Measurements from ENCODE around the gene AAGAB.
"Not testable (repeated sequence)": the region's sequence is repeated elsewhere in the genome, so short reads cannot be mapped to it uniquely, and the experiment has no call there.

The AAGAB gene

DNA sequence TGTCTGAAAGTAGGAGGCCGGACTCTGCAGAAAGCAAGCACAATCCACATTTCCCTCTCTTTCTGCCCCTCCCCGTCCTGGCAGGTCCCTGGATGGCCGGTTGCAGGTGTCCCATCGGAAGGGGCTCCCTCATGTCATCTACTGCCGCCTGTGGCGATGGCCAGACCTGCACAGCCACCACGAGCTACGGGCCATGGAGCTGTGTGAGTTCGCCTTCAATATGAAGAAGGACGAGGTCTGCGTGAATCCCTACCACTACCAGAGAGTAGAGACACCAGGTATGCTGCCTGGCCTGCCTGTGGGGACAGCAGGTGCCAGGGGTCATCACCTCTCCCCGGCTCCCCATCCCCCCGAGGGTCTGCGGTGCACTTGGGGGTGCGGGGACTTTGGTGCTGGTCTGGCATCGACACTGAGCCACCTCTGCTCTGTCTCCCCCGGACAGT lies 89.6 kb downstream of the AAGAB start:
- no peaks in the 10 kb centered on the region for H3K27me3 ChIP-seq (ENCODE audit: insufficient read depth, low read length)
- H3K4me3 ChIP-seq (ENCODE audit: low read length): no peak overlapping the region
- H3K4me1 ChIP-seq (ENCODE audit: insufficient read depth, low read length): peaks cover 23% of the 10 kb centered on the region
- no peak overlapping the region for H2AFZ ChIP-seq (ENCODE audit: low read depth, low read length)
- no peaks in the 10 kb centered on the region for H3K9me3 ChIP-seq (ENCODE audit: low read length)
- peaks cover 33% of the 10 kb centered on the region for H3K36me3 ChIP-seq (ENCODE audit: insufficient read depth, low read length)

GRCh38 chr15:67164401-67164791 lies 90.1 kb downstream of the AAGAB start:
- Histone ChIP-seq H3K4me3 (ENCODE audit: low read length) (no peak overlapping the region), H2AFZ (ENCODE audit: low read depth, low read length) (no peak overlapping the region), H3K36me3 (ENCODE audit: insufficient read depth, low read length) (peaks cover 28% of the 10 kb centered on the region), H3K4me1 (ENCODE audit: insufficient read depth, low read length) (peaks cover 23% of the 10 kb centered on the region), H3K27me3 (ENCODE audit: insufficient read depth, low read length) (no peaks in the 10 kb centered on the region), H3K9me3 (ENCODE audit: low read length) (no peaks in the 10 kb centered on the region)

- no peak overlapping the region for H3K4me3 ChIP-seq (ENCODE audit: low read length)
- peaks cover 17% of the 10 kb centered on the region for H3K36me3 ChIP-seq (ENCODE audit: insufficient read depth, low read length)
- no peaks in the 10 kb centered on the region for H3K9me3 ChIP-seq (ENCODE audit: low read length)
- no peaks in the 10 kb centered on the region for H3K27me3 ChIP-seq (ENCODE audit: insufficient read depth, low read length)
- H2AFZ ChIP-seq (ENCODE audit: low read depth, low read length): no peak overlapping the region
- peaks cover 23% of the 10 kb centered on the region for H3K4me1 ChIP-seq (ENCODE audit: insufficient read depth, low read length)
These were observed 91.3 kb downstream of the AAGAB start for GRCh38 chr15:67163180-67163579.

- H3K4me3 ChIP-seq (ENCODE audit: low read length): no peak overlapping the region
- no peaks in the 10 kb centered on the region for H3K9me3 ChIP-seq (ENCODE audit: low read length)
- H3K27me3 ChIP-seq (ENCODE audit: insufficient read depth, low read length): no peaks in the 10 kb centered on the region
These were observed 92.6 kb downstream of the AAGAB start for GRCh38 chr15:67161881-67162280.

DNA sequence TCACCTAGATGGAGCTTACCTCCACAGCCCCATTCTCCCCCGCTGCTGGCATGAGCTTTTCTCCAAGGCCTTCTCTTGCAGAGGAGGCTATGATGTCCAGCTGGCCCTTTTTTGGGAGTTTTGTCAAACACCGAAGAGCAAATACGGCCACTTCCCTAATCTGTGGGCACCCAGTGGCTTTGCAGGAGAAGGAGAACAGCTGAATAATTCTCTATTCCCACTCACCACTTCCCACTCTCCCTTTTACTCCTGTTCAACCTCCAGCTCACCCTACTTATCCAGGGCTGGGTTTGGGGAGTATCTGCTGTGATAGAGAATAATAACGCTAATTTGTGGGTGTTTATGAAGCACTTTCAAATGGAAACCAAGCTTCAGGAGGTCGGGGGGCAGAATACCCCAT lies 93.0 kb downstream of the AAGAB start:
- Histone ChIP-seq H3K9me3 (ENCODE audit: low read length) (no peaks in the 10 kb centered on the region), H2AFZ (ENCODE audit: low read depth, low read length) (no peak overlapping the region), H3K27me3 (ENCODE audit: insufficient read depth, low read length) (no peaks in the 10 kb centered on the region), H3K36me3 (ENCODE audit: insufficient read depth, low read length) (peaks cover under 1% of the 10 kb centered on the region), H3K4me1 (ENCODE audit: insufficient read depth, low read length) (peaks cover 18% of the 10 kb centered on the region), H3K4me3 (ENCODE audit: low read length) (no peak overlapping the region)

More at GRCh38 chr15:67161881-67162280, 92.6 kb downstream of the AAGAB start:
- peaks cover 23% of the 10 kb centered on the region for H3K4me1 ChIP-seq (ENCODE audit: insufficient read depth, low read length)
- H2AFZ ChIP-seq (ENCODE audit: low read depth, low read length): no peak overlapping the region
- H3K36me3 ChIP-seq (ENCODE audit: insufficient read depth, low read length): peaks cover 5% of the 10 kb centered on the region

DNA sequence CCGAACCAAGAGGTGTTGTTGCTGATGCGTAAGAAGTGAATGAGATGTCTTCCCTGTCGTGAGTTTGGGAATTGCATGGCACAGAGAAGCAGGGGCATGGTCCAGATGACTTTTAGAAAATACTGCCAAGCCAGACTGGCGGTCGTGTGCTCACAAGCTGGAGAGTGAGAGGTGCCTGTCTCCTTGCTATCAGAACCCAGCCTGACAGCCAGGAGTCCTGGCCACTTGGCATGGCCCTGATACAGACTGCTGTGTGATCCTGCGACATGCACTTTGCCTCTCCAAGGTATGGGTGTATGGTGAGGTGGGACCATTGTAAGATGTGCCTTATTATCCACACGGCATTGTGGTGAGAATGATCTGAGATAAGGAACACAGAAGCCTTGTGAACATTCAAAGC lies 96.1 kb downstream of the AAGAB start:
- no peak overlapping the region for H3K4me3 ChIP-seq (ENCODE audit: low read length)
- no peak overlapping the region for H2AFZ ChIP-seq (ENCODE audit: low read depth, low read length)
- H3K36me3 ChIP-seq (ENCODE audit: insufficient read depth, low read length): peaks cover 4% of the 10 kb centered on the region
- H3K9me3 ChIP-seq (ENCODE audit: low read length): no peaks in the 10 kb centered on the region
- no peaks in the 10 kb centered on the region for H3K27me3 ChIP-seq (ENCODE audit: insufficient read depth, low read length)
- no peaks in the 10 kb centered on the region for H3K4me1 ChIP-seq (ENCODE audit: insufficient read depth, low read length)

GRCh38 chr15:67157521-67158252 lies 96.8 kb downstream of the AAGAB start:
- no peak overlapping the region for H2AFZ ChIP-seq (ENCODE audit: low read depth, low read length)
- no peaks in the 10 kb centered on the region for H3K27me3 ChIP-seq (ENCODE audit: insufficient read depth, low read length)
- H3K9me3 ChIP-seq (ENCODE audit: low read length): no peaks in the 10 kb centered on the region
- H3K4me1 ChIP-seq (ENCODE audit: insufficient read depth, low read length): no peaks in the 10 kb centered on the region
- H3K36me3 ChIP-seq (ENCODE audit: insufficient read depth, low read length): peaks cover 4% of the 10 kb centered on the region
- no peak overlapping the region for H3K4me3 ChIP-seq (ENCODE audit: low read length)

DNA sequence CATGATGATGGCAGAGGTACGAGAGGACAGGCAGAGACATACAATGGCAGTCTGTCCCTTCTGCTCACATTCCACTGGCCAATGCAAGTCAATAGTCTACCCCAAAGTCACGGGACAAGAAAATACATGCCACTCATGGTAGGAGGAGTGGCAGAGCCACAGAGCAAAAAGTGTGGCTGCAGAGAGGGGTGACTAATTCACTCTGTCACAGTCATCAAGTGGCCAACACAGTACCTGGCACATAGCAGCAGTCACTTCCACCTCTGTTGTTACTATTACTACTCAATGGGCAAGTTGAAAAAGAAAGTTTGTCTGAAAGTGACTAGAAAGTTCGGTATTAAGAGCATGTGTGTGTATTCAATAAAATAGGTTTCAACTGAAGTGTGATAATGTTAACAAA lies 97.6 kb downstream of the AAGAB start:
- H3K9me3 ChIP-seq (ENCODE audit: low read length): no peaks in the 10 kb centered on the region
- no peaks in the 10 kb centered on the region for H3K4me1 ChIP-seq (ENCODE audit: insufficient read depth, low read length)
- H3K36me3 ChIP-seq (ENCODE audit: insufficient read depth, low read length): peaks cover 4% of the 10 kb centered on the region
- no peak overlapping the region for H2AFZ ChIP-seq (ENCODE audit: low read depth, low read length)
- no peak overlapping the region for H3K4me3 ChIP-seq (ENCODE audit: low read length)
- no peaks in the 10 kb centered on the region for H3K27me3 ChIP-seq (ENCODE audit: insufficient read depth, low read length)

DNA sequence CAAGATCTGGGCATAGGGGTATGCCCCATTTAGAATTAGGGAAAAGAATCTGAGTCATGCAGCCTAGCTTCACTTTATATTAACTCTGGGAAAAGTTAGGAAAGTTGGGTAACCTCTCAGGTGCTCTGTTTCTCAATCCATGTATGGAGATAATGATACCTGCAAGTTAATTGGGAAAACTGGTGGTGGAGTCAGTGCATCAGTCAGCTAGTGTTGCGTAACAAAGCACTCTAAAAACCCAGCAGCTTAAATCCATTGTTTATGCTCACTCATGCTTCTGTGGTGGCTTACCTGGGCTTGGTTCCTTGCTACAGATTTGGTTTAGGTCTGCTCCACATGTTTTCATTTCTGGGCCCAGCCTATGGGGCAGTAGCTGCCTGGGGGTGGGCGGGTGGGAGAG lies 98.0 kb downstream of the AAGAB start:
- Histone ChIP-seq H3K4me1 (ENCODE audit: insufficient read depth, low read length) (no peaks in the 10 kb centered on the region), H3K36me3 (ENCODE audit: insufficient read depth, low read length) (peaks cover 4% of the 10 kb centered on the region), H3K4me3 (ENCODE audit: low read length) (no peak overlapping the region), H3K9me3 (ENCODE audit: low read length) (no peaks in the 10 kb centered on the region), H2AFZ (ENCODE audit: low read depth, low read length) (no peak overlapping the region), H3K27me3 (ENCODE audit: insufficient read depth, low read length) (no peaks in the 10 kb centered on the region)

GRCh38 chr15:67154249-67154648 lies 100.2 kb downstream of the AAGAB start:
- peaks cover 16% of the 10 kb centered on the region for H3K4me1 ChIP-seq (ENCODE audit: insufficient read depth, low read length)
- no peaks in the 10 kb centered on the region for H3K27me3 ChIP-seq (ENCODE audit: insufficient read depth, low read length)
- H2AFZ ChIP-seq (ENCODE audit: low read depth, low read length): no peak overlapping the region
- H3K9me3 ChIP-seq (ENCODE audit: low read length): no peaks in the 10 kb centered on the region
- peaks cover 4% of the 10 kb centered on the region for H3K36me3 ChIP-seq (ENCODE audit: insufficient read depth, low read length)
- H3K4me3 ChIP-seq (ENCODE audit: low read length): no peak overlapping the region

GRCh38 chr15:67153044-67153443 lies 101.4 kb downstream of the AAGAB start:
- not testable (repeated sequence) for H3K9me3 ChIP-seq (ENCODE audit: low read length); H3K36me3 ChIP-seq (ENCODE audit: insufficient read depth, low read length); H3K4me3 ChIP-seq (ENCODE audit: low read length); H2AFZ ChIP-seq (ENCODE audit: low read depth, low read length); H3K27me3 ChIP-seq (ENCODE audit: insufficient read depth, low read length)
- peaks cover 23% of the 10 kb centered on the region for H3K4me1 ChIP-seq (ENCODE audit: insufficient read depth, low read length)

DNA sequence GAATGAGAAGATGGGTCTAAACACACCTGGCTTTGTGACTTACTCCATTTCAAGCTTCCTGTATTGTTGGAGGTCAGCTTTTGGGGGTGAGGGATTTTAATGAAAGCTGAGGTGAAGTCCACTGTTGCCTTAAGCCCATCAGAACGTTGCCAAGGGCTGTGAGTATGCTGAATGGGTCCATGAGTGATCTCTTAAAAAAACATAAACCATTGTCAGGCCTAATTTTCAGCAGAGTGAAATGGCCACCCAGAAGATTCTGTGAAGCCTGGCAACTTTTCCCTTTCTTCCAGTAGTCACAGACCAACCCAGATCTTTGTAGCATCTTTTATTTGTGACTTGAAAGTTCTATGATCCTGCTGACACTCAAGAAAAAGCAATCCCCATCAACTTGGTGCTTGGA lies 102.0 kb downstream of the AAGAB start:
- Histone ChIP-seq H3K4me3 (ENCODE audit: low read length) (no peak overlapping the region), H3K4me1 (ENCODE audit: insufficient read depth, low read length) (peaks cover 29% of the 10 kb centered on the region), H2AFZ (ENCODE audit: low read depth, low read length) (no peak overlapping the region), H3K9me3 (ENCODE audit: low read length) (no peaks in the 10 kb centered on the region), H3K27me3 (ENCODE audit: insufficient read depth, low read length) (no peaks in the 10 kb centered on the region), H3K36me3 (ENCODE audit: insufficient read depth, low read length) (peaks cover 4% of the 10 kb centered on the region)
